ENCODE measurements around the gene MAST4. TPM values are rescaled to one million over a fixed set of nuclear protein-coding genes. Genes with fewer than 3 reads are reported as not detected.

Gene MAST4
- total RNA-seq, 1 donor from 2014 or later = 11.3 TPM

DNA sequence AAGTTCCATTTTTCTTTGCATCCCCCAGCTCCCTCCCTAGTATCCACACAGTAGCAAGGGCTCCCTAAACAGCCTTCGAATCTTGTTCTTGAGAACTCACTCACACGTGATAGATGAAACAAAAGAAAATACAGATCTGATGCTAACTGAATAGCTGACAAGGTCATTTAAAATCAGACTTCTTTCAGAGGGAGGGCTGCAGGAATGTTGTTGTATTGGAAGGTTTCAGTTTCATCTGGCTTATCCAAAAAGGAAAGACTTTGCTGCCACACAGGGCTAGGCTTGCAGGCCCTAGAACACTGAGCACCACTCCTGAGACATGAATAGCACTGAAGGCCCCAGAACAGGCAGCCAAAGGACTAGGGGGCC lies 597.2 kb downstream of the MAST4 start:
- Mint-ChIP-seq H3K36me3 (ENCODE audit: low read depth) (no peaks in the 10 kb centered on the region), H3K27me3 (ENCODE audit: low read depth) (peaks cover 2% of the 10 kb centered on the region), H3K4me1 (ENCODE audit: low read depth) (no peaks in the 10 kb centered on the region), H3K27ac (ENCODE audit: unreplicated experiment) (no peak overlapping the region), H3K4me3 (ENCODE audit: unreplicated experiment) (no peak overlapping the region), H3K9me3 (ENCODE audit: low read depth) (peaks cover 3% of the 10 kb centered on the region)
- TF ChIP-seq, protein P1, sequence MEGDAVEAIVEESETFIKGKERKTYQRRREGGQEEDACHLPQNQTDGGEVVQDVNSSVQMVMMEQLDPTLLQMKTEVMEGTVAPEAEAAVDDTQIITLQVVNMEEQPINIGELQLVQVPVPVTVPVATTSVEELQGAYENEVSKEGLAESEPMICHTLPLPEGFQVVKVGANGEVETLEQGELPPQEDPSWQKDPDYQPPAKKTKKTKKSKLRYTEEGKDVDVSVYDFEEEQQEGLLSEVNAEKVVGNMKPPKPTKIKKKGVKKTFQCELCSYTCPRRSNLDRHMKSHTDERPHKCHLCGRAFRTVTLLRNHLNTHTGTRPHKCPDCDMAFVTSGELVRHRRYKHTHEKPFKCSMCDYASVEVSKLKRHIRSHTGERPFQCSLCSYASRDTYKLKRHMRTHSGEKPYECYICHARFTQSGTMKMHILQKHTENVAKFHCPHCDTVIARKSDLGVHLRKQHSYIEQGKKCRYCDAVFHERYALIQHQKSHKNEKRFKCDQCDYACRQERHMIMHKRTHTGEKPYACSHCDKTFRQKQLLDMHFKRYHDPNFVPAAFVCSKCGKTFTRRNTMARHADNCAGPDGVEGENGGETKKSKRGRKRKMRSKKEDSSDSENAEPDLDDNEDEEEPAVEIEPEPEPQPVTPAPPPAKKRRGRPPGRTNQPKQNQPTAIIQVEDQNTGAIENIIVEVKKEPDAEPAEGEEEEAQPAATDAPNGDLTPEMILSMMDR (IDR thresholded peaks at IDR 0.05) = no peak
- no peak for DNase-seq (ENCODE audit: low spot score)

DNA sequence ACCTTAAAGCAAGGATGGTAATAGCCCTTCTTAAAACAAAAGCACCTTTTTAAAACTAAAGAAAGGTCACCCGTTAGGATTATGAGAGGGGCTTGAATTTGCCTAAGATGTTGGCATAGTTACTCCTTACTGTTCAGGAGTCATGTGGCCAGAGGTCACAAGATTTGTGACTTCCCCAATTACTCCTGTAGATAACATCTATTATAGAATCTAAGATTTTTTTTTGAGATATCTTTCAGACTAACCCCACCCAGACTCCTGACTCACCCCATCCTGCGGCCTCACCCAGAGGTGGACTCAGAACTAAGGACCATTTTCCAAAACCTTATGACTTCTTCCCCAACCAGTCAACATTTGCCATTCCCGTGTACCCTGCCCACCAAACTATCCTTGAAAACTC lies 598.0 kb downstream of the MAST4 start:
- H3K4me3 Mint-ChIP-seq (ENCODE audit: unreplicated experiment) = no peak overlapping the region
- H3K9me3 Mint-ChIP-seq (ENCODE audit: low read depth) = peaks cover 3% of the 10 kb centered on the region
- DNase-seq (ENCODE audit: low spot score) = no peak
- H3K27me3 Mint-ChIP-seq (ENCODE audit: low read depth) = peaks cover 2% of the 10 kb centered on the region
- no peaks in the 10 kb centered on the region for H3K36me3 Mint-ChIP-seq (ENCODE audit: low read depth)
- no peak overlapping the region for H3K27ac Mint-ChIP-seq (ENCODE audit: unreplicated experiment)
- TF ChIP-seq, protein P1 (IDR thresholded peaks at IDR 0.05) = no peak
- H3K4me1 Mint-ChIP-seq (ENCODE audit: low read depth) = no peaks in the 10 kb centered on the region

DNA sequence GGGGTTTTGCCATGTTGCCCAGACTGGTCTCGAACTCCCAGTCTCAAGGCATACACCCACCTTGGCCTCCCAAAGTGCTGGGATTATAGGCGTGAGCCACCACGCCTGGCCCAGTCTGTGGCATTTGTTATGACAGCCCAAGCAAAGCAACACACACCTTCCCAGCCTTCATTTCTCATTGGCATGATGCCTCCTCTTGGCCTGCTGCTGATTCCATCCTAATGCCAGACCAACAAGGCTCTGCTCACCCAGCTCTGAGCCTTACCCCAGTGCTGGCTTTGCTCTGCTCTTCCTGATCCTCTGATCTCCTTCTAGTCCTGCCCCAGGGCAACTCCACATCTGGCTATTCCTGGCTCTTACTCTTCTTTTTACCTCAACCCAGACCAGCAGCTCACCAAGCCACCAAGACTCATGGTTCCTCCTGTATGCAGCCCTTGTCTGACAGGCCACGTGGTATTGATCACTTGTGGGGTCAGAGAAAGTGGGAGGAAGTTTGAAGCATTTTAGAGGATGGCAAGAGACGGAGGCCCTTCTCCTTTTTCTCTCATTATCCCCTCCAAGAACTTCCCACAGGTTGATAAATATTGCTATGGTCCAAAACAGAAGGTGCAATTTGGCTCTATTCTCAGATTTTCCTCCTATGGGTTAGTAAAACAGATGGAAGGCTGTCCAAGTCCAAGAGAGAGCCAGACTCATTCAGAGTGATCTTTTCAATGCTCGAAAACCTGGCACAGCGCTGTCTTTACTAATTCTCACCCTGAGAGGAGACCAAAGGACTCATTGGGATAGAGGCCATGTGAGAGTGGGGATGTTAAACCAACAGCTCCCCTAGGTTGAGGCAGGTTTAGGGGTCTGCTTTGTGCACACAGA lies 599.4 kb downstream of the MAST4 start:
- no peak overlapping the region for H3K27ac Mint-ChIP-seq (ENCODE audit: unreplicated experiment)
- no peak overlapping the region for H3K4me3 Mint-ChIP-seq (ENCODE audit: unreplicated experiment)
- H3K4me1 Mint-ChIP-seq (ENCODE audit: low read depth) = no peaks in the 10 kb centered on the region
- no peaks in the 10 kb centered on the region for H3K36me3 Mint-ChIP-seq (ENCODE audit: low read depth)
- DNase-seq (ENCODE audit: low spot score) = no peak
- peaks cover 3% of the 10 kb centered on the region for H3K9me3 Mint-ChIP-seq (ENCODE audit: low read depth)
- TF ChIP-seq, protein P1 (IDR thresholded peaks at IDR 0.05) = no peak
- H3K27me3 Mint-ChIP-seq (ENCODE audit: low read depth) = no peaks in the 10 kb centered on the region

DNA sequence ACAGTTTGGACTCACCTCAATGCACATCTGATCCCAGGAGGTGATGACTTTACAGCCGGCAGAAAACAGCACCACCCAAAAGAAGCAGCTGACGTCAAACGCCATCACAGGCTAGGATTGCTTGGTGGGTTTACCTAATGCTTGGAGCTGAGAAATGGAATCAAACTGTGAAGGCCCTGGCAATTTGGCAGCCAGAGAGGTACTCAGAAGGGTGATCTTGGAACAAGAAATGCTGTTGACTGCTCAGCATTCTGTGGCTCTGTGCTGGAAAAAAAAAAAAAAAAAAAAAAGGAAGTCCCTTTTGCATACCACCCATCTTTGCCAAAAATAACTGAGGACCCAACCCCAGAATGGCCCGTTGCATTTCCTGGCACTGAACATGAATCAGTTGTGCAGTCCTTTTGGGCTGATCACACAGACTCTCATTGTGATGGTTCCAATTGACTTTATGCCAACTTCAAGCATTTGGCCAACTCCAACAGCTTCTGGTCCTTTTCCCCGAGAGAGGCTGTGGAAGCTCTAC lies 600.4 kb downstream of the MAST4 start, which contains the start of gene CD180:
CD180 (minus strand) TSS at position 263 of the 523 bp plus-strand sequence; CDS start at position 105, 158 bp downstream.
- Mint-ChIP-seq H3K4me3 (ENCODE audit: unreplicated experiment) (no peak within 1 kb of the TSS), H3K9me3 (ENCODE audit: low read depth) (peaks cover 9% of the 10 kb centered on the region), H3K4me1 (ENCODE audit: low read depth) (no peaks in the 10 kb centered on the region), H3K27ac (ENCODE audit: unreplicated experiment) (no peak within 1 kb of the TSS), H3K36me3 (ENCODE audit: low read depth) (no peaks in the 10 kb centered on the region), H3K27me3 (ENCODE audit: low read depth) (no peaks in the 10 kb centered on the region)
- no peak for DNase-seq (ENCODE audit: low spot score)
- TF ChIP-seq, protein P1 (IDR thresholded peaks at IDR 0.05) = no peak

DNA sequence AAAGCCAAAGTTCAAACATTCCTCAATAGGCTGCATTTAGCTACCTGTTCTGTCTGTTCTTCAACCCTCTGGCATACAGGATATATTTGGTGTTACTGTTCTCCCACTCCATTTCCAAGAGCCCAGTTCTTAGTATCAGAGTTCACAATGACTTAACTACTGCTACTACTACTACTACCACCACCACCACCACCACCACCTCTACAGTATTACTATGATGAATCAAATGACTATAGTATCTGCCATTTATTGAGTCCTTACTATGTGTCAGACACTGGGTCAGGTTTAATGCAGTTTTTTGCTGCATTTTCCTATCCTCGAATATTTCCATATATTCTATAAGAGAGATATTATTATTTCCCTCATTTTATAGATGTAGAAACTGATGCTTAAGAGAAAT lies 601.3 kb downstream of the MAST4 start:
- Mint-ChIP-seq H3K4me3 (ENCODE audit: unreplicated experiment) (no peak overlapping the region), H3K4me1 (ENCODE audit: low read depth) (no peaks in the 10 kb centered on the region), H3K36me3 (ENCODE audit: low read depth) (no peaks in the 10 kb centered on the region), H3K9me3 (ENCODE audit: low read depth) (peaks cover 6% of the 10 kb centered on the region), H3K27ac (ENCODE audit: unreplicated experiment) (no peak overlapping the region), H3K27me3 (ENCODE audit: low read depth) (no peaks in the 10 kb centered on the region)
- TF ChIP-seq, protein P1 (IDR thresholded peaks at IDR 0.05) = no peak
- DNase-seq (ENCODE audit: low spot score) = no peak
